GM19468 (cell line): ENCODE results near the gene NPHP4.

Source experiments
- ATAC-seq: cut with Tn5 transposase; IDR thresholded peaks from one replicate; pipeline ENCODE4 v1.9.1; 2021; ENCODE audit warnings: mild to moderate bottlenecking, moderate library complexity, moderate number of reproducible peaks; ENCODE audit not compliant: unreplicated experiment; ENCODE audit errors: extremely low read depth

NPHP4 gene

DNA sequence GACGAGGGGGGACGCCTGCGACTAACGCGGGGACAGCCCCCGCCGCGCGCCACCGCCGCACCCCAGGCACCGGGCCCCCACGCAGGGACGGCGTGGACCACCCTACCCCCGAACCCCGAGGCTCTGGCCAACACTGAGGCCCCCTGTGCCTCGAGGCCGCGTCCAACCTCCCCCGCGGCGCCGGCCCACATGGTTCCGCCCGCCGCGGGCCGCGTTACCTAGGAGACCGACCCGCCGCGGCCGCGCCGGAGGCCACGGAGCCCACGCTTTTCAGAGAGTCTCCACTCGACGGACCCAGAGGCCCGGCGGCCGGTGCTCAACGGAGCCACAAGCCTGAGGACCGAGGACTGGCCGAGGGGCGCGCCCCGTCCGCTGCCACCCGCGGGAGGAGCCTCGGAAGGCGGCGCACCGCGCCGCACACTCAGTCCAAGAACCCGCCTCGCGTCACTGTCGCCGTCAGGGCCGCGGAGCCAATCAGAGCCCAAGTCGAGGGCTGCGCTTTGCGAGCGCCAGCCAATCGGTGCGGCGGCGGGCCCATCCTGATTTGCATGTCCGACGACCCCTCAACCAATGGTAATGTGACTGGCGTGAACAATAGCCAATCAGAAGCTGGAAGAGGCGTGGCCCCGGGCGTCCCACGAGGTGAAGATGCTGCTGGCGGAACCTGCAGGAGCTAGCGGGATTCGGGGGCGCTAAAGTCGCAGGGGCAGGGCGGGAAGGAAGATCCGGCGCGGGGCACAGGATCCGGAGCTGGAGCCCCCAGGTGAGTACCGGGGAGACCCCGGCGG is at the start of gene NPHP4:
Gene NPHP4, minus strand, starts transcription at position 400 of the 788 bp plus-strand sequence. CDS start 6,136 bp downstream, outside the sequence.
- ATAC-seq: peak; percentile 95

DNA sequence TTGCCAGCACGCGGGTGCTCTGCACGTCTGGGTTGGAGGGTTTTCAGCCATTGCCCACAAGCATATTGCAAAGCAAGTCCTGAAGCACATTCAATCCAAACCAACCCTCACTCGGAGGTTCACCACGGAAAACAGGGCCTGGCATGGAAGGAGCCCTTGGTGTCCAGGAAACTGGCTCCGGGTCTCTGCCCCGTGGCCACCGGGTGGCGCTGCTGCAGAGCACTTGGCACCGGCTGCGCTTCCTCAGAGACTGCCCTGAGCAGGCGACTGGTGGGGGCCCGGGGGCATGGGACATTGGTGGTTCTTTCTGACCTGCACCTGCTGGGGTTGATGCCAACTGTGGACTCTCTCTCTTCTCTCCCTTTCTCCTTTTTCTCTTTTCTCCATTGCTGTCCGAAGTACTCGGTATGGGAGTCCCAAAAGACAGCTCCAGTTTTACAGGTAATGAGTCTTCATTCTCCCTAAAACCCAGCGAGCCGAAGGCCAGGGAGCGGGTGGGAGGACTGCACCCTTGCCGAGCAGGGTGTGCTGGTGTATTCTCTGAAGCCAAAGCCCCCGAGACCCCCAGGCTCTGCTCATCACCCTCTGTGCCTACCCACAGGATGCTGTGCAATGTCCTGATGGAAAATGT is 49.3 kb upstream of the NPHP4 start:
- no peak for ATAC-seq

DNA sequence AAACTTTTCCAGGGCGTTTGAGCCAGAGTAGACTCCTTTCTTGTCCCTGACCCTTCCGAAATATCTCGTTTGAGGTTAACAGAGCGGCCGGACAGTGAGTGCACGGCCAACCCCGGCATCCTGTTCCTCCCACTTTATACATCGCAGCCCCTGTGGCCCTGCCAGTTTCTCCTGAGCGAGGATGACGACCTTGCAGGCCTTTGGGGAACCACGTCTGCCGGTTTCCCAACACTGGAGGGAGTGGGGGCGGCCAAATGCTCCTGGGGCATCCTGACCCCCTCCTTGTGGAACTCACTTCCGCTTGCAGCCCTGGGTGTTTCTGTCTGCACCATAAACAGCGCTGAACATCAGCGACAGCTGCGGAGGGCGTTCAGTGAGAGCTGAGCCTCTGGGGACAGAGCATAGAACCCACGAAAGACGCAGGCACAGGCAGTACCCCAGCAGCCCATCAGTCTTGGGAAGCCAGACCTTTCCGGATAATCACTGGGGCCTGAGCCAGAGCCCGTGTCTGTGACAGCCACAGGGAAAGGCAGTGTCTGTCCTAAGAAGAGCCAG is 48.7 kb upstream of the NPHP4 start:
- no peak for ATAC-seq

DNA sequence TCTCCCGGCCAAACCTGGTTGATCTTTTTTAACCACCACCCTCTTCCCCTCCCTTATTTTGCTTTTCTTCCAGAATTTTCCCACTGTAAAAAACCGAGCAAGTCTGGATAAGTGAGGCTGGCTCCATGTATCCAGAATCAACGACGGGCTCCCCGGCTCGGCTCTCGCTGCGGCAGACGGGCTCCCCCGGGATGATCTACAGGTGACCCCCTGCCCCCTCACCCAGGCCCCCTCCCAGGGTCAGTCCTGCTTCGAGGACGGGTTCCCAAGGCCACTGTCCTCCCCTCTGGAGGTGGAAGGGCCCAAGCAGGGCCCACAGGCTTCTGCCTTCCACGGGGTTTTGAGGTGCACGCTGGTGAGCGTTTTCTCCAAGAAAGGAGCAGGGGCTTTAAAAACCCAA is 48.2 kb upstream of the NPHP4 start:
- no peak for ATAC-seq

DNA sequence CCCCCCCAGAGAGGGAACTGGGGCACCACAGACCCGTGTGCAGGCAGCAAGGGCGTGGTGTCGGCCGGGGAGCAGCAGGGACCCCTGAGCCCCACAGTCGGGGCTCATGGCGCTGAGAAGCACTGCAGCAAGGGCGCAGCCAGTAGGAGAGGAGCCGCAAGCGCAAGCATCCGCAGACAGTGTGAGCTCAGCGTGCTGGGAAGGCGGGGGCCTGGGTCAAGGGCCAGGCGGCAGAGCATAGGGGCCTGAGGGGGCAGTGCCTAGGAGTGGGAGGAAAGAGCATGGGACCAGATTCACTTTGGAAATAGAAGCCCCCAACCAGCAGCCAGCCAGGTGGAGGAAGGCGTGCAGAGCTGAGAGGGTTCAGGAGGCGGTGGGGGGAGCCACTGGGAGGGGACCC is 46.8 kb upstream of the NPHP4 start:
- no peak for ATAC-seq

DNA sequence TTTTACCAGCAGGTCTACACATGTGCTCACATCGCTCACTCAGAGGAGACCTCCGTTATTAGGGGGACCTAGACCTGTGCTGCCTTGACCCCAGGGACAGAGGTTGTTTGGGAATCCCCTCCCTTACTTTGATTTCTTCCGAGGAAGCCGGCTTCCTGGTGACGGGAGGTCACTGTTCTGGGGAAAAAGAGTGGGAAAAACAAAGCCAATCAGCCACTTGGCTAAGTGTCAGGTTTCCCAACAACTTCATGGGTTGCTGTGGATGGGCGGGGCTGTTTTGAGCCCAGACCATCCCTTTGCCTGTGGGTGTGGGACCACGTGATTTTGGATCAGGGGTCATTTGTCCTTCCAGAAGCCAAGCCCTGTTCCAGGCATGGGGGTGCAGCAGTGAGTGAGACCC is 46.4 kb upstream of the NPHP4 start:
- ATAC-seq: no peak

DNA sequence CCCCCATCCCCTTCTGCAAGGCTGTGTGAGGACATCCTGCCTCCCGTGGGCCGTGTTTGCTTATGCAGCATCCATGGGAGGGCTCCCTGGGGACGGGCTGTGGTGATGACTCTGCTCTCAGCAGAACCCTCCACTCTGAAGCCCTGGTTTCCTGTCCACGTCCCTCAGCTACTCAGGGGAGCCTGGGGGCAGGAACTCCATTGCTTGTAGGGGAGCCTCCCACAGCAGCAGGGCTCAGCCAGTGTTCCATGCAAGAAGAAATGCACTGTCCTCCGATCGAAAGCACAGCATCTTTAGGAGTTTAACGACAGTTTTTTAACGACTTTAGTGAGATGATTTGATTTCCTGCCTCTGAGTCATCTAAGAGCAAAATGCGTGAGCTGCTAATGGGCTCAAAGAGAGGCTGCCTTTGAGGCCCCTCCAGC is 45.1 kb upstream of the NPHP4 start:
- ATAC-seq: no peak

DNA sequence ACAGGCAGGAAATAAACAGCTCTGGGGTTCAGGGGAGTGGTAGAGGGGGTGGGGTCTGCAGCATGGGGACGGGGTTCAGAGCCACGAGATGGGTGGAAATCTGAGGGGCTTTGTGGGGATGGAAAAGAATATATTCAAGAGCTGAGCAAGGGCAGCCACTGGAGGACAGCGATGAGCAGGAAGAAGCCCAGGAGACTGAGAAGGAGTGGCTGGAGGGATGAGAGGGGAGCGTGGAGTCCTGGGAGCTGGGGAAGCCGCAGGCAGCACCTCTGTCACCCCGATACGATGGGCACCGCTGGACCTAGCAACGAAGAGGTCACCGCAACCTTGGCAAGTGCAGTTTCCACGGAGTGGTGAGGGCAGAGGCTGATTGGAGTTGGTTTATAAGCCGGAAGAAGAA is 43.5 kb upstream of the NPHP4 start:
- ATAC-seq: no peak

DNA sequence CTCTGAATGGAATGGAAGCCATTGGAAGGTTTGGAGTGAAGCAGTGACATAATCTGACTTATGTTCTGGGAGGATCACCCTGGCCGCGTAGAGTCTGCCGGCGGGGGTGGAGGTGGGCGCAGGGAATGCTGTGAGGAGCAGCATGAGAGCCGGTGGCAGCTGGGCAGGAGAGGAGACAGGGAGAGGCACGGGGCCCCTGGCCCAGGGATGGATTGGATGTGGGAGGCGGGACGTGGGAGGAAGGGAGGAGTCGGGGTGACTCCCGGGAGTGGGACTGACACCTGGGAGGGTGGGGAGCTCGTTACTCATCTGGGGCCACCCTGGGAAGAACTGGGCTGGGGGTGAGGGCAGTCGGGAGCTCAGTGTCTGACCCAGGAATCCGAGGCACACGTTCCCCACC is 43.1 kb upstream of the NPHP4 start:
- ATAC-seq: no peak

DNA sequence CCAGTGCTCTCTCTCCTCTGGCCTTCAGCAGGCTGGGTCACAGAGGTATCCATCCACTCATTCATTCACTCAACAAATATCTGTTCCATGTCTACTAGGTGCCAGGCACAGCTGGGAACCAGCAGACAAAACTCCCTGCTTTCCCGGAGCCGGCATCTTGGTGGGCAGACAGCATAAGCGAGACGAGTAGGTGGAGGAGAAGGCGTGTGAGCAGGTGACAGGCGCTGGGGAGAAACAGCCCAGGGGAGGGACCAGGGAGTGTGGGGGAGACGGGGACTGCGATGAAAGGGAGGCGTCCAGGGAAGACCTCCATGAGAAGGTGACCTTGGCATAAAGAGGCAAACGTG is 42.5 kb upstream of the NPHP4 start:
- ATAC-seq: no peak

DNA sequence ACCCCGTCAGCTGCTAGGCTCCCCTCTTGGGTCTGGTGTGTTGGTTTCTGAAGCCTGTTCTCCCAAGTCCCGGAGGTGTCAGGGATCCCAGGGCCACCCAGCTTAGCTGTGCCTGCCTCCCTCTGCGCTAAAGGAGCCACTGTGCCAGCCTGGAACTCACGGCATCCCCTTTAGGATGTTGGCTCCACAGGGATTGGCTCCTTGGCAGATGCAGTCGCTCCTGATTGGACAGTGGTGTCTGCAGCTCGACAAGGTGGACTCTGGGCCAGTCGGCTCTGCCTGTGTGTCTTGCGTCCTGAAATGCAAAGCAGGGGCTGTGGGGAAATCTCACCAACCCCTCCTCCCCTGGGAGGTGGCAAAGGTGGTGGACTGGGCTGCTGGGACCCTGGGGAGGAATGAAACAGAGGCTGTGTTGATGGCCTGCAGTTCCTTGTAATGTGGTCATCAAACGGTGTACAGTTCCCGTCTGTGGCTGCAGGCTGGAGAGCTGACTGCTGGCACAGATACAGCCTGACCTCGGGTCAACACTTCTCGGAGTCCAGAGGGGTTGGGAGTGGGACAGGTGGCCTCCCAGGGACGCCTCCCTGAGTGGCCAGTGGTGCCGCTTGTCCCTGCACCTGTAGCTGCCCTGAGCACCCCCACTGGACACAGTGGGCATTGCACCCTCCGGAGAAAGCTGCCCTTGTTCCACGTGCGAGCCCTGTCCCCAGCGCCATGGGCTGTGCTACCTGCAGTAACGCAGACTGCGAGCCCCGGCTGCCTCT is 41.9 kb upstream of the NPHP4 start:
- ATAC-seq: no peak

DNA sequence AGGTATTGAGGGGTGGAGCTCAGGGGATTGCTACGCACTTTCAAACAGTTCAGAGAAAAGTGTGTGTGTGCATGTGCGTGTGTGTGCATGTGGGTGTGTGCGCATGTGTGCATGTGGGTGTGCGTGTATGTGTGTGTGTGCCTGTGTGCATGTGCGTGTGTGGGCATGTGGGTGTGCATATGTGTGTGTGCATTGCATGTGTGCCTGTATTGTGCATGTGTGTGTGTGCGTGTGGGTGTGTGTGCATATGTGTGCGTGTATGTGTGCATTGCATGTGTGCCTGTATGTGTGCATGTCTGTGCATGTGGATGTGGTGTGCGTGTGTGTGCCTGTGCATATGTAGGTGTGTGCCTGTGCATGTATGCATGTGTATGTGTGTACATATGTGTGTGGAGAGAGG is 40.9 kb upstream of the NPHP4 start:
- ATAC-seq: no peak

DNA sequence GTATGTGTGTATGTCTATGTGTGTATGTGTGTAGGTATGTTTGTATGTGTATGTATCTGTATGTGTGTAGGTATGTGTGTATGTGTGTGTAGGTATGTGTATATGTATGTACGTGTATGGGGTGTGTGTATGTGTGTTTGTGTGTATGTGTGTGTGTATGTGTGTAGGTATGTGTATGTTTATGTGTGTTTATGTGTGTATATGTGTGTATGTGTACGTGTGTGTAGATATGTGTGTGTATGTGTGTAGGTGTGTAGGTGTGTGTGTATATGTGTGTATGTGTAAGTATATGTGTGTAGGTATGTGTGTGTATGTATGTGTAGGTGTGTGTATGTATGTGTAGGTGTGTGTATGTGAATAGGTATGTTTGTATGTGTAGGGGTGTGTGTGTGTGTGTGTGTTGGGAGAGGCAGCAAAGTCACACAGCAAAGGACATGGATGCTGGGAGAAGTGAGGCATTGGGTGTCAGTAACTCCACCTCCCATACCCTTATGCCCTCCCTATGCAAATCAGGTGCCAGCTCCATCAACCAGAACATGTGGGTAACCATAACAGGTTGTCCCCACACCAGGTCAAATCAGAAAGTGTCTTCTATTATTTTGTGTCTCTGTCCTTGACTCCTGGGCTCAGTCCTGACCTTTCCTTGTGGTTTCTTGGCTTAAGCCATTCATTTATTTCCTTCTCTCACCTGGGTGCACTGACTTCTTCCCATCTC is 38.5 kb upstream of the NPHP4 start:
- ATAC-seq: no peak

DNA sequence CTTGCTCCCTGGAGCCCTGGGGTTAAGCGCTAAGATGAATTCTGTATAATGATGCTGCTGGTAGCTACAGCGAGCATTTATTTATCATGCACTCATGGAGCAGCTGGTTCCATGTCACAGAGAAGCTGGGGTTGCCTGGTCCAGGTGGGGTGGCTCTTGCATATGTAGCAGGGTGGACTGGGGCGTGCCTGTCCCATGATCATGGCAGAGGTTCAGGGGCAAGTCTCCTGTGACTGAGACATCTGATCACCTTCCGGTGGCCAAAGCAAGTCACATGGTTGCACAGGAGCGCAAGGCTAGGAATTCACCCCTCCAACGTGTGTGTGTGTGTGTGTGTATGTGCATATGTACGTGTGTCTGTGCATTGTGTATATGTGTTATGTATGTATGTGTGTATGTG is 37.9 kb upstream of the NPHP4 start:
- ATAC-seq: no peak

DNA sequence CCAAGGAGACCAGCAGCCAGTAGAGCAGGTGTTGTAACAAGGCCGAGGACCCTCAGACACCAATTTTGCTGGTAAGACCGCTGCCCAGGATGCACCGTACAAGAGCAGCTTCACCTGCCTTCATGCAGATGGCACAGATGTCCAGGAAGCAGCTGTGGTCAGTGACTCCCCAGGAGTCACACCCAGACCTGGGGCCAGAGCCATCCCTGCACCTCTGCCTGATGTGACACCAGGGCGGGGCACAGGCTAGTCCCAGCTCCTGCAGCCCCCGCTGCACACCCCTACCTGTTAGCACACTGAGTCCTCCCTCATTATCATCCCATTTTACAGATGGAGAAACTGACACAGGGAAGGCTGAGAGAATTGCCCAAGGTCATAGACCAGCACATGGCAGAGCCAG is 37.1 kb upstream of the NPHP4 start:
- ATAC-seq: no peak

DNA sequence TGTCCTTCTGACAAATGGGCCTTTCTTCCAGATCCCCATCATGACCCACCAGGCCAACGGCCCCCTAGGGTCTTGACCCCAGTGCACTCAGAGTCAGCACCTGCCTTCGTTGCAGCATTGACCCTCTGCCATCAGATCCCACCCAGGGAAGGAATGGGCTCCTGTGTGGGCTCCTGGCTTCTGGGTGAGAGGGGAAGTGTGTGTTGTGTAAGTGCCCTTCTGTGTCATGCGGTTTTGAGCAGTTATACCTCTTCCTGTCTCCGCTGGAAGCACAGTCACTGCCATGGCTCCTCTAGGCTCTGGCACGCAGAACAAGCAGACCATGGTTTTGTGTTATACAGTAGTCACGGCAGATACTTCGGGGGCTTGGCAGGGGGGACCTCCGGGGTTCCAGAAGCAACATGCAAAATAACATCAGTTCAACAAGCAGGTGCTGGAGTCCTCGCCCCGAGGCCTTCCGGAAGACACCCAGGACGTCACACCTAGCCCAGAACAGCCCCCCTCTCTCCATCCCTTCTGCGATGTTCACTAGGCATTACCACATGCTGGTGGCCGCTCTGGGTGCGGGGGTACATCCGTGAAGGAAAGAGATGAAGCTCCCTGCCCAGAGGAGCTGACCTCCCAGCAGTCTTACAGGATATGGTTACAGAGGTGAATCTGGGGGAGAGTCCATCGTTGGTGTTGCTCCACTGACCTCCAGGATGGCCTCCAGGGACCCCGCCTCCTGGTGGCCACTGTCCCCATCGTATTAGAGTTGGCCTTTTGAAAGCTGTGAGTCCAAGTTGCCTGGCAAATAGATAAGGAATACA is 36.0 kb upstream of the NPHP4 start:
- no peak for ATAC-seq

DNA sequence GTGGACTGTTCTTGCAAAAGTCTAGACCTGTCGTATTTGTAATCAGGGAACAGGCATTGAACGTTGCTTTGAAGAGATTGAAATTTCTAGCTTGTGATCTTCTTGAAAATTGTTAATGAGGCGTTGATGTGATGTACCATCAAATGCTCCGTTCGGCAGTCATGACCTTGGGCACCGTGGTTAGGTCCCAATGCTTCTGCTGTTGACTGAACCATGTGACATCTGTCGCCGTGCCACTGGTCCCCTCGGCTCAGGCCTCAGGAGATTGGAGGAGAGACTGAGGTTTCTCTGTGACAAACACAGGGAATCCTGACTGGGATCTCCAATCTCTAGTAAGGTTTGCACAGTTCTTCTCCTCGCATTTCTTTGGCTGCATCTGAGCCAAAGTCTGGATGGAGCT is 35.4 kb upstream of the NPHP4 start:
- no peak for ATAC-seq

DNA sequence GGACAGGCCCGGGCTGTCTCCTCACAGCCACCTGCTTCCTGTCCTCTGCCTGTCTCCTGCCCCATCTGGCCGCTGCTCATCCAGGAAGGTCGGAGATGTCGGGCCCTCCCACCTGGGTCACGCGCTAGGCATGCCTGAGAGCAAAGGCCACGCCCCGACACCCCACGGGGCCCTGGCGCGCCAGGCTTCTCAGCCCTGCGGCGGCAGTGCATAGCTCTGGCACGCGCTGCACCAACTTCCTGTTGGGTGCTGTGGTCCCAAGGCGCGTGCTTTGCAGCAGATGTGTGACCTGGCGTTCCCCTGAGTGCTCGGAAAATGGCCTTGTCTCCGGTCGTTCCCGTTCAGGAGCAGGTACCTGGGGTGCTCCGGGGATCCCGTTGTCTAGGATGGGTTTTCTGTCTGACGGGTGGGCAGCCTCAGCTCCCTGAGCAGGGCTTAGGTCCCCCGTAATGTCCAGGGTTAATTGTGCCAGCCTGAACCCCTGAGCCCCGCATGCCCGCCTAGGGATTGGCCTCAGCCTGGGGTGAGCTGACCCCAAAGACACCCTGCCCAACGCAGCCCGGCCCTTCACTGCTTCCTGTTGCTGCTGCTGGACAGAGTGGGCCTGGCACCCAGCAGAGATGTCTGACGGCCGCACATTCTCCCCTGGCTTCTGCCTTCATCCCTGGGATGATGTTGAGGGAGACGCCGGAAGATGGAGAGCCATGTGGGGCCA is 34.0 kb upstream of the NPHP4 start:
- ATAC-seq: peak; percentile 70
